EH (cell line): ENCODE measurements around the gene CEP350.
"Not testable (repeated sequence)": the region's sequence is repeated elsewhere in the genome, so short reads cannot be mapped to it uniquely, and the experiment has no call there.

Source experiments
- DNase-seq: peaks from one replicate; pipeline ENCODE4 v3.0.0-alpha.2; 2015; ENCODE audit warnings: low read depth

Gene CEP350

DNA sequence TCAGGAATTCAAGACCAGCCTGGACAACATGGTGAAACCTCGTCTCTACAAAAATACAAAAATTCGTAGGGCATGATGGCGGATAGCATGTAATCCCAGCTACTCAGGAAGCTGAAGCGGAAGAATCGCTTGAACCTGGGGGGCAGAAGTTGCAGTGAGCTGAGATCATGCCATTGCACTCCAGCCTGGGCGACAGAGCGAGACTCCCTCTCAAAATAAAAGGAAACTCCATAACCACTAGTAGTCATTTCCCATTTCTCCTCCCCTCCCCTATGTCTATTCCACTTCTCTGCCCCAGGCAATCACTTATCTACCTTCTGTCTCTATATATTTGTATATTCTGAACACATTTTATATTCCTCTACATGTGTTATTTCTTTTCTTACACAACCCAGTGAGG is 4.0 kb upstream of the CEP350 start:
- DNase-seq, result no peak

DNA sequence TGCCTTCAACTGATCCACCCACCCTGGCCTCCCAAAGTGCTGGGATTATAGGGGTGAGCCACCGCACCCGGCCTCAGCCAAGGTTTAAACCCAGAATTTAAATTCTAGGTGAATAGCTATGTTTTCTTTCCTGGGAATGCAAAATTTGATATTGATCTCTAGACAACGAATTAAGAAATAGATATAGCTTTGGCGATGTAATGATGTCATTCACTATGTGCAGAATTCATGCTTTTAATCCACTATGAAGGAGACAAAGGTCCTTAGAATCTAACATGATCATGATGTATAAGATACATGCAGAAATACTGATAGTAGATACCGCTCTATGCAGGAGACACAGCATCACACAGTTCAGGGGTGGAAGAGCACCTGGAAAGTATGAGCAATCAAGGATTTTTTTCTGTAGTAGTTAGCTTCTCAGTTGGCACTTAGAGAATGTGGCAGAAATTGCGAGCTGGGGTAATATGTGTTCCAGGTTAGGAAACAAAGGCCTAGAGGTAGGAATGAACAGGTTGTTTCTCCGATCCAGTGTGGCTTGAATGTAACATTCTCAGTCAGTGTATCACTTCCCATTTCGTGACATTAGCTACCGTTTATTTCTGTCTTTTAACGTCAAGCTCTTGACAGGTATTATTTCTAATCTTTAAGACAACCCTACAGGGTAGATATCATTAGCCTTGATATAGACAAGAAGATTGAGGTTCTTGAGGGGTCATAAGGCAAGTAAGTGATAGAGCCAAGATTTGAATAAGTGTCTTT is 3.0 kb upstream of the CEP350 start:
- no peak for DNase-seq

DNA sequence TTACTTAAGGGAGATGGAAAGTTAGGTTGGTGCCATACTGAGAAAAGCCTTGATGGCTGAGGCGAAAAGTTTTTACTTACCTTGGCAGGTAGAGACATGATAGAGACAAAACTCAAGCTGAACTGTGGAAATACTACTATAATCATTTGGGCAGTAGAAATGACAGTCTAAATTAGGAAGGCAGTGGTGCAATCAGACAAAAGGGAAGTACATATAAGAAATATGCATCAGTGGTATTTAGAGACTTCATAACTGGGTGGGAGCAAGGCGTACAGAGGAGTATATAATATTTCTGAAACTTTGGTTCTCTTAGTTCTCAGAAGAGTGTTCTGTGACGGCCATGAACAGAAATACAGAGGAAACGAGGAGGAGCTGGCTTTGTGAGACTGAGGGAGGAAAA is 2.4 kb upstream of the CEP350 start:
- DNase-seq, result no peak

DNA sequence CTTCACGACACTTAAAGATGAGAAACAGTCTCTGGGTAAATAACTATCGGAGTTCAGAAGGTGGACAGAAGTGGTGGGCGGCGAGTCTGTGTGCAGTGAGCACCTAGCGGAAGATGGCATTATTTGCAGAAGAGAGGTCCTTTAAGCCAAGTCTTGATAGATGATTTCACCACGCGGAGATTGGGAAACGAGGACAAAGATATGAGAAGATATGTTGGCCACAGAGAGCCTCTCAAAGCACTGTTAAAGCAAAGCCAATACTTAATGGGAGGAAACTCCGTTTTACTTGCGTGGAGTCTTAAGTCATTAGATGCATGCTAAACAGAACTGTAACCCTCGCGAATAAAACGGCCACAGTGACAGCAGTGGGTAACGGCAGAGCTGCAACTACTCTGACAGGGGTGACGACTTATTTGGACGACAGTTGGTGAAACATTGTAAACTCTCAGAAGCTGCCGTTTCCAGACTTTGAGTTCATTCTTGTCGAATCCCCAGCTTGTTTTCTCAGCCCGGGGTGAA is 577 bp upstream of the CEP350 start:
- DNase-seq, result no peak

DNA sequence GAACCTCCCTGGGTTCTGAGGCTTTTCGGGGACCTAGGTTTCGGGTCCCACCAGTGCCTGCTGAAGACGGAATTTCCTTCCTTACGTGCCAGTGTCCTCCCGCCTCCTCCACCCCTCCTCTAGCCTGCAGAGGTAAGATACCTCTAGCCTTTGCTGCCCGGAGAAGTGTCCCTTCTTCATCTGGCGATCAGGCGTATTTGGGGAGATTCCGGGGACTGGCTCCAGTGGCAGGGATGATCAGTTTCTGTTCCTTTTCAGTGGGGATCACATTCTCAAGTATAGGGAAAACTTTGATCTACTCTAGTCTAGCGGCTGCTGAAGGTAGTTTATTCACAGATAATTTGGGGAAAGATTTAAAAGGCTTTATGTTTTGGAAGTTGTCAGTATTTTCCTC is 674 bp downstream of the CEP350 start:
- no peak for DNase-seq

DNA sequence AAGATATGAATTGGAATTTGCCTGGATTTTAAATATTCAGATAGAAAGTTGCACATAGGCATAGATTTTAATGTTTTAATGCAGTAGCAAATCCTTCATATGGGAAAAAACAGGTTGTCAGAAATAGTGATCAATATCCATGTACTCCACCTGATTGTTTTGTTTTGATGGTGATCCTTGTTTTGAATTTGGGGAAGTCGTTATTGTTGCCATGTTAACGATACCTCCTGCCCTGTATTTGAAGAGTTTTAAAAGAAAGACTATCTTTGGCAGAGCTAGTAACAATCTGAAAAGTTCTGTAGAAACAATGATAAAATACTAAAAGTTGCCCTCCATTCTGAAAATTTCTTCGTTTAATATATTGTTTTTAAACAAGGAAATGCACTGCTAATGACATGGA is 1.1 kb downstream of the CEP350 start:
- DNase-seq, result no peak

DNA sequence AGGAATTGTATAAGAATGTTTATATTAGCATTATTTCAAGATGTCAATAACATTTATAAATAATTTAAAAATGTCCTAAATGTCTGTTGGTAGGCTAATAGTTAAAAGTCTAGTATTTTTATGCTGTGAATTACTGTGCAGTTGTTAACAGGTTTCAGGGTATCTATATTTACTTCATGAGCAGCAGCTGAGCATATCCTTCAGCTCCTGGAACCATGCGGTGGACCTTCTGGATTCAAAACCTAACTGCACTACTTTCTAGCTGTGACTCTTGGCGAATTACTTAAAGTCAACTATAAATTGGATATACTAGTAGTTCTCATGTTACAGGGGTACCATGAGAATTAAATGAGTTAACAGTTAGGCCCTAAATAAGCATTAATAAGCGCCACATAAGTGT is 3.7 kb downstream of the CEP350 start:
- no peak for DNase-seq

DNA sequence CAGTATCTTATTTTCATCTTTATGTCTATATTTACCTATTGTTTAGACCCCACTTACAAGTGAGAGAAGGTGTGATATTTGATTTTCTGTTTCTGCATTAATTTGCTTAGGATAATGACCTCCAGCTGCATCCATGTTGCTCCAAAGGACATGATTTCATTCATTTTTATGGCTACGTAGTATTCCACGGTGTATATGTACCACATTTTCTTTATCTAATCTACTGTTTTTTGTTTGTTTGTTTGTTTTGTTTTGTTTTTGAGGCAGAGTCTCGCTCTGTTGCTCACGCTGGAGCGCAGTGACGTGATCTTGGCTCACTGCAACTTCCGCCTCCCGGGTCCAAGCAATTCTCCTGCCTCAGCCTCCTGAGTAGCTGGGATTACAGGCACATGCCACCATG is 7.6 kb downstream of the CEP350 start:
- not testable (repeated sequence) for DNase-seq

DNA sequence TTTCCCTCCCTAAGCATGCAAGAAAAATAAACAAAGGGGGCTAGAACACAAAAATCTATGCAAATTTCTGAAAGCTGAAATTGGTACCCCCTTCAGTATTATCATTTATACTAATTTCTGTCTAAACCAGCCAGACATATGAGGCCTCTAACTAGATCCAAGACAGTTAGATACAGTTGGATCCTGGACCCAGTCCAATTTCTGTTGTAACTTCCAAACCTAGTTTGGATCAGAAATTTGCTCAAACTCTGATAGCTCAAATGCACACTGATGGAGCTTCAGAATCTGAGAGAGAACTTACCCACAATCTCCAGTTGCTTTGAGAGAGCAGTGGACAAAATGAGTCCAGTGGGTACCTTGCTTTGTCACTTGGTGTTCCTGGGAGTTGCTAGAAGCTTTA is 11.9 kb downstream of the CEP350 start:
- DNase-seq, result no peak

DNA sequence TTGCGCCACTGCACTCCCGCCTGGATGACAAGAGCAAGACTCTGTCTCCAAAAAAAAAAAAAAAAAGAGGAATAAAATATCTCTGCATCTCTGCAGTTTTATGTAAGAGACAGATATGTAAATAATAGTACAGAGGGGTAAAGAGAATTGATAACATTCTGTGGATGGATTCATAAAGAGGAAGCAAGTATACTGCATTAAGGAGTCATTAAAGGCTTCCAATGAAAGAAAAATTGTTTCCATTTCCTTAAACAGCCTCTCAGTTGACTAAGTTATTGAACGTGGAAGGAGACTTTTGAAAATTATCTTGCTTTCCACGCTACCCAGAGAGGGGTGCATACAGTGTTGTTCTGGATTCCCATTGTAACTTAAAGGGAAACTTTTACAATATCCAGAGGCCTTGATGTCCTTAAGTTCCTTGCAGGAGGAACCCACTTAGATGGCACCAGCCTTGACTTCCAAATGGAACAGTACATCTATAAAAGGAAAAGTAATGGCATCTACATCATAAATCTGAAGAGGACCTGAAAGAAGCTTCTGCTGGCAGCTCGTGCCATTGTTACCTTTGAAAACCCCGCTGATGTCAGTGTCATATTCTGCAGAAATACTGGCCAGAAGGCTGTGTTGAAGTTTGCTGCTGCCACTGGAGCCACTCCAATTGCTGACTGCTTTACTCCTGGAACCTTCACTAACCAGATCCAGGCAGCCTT is 13.8 kb downstream of the CEP350 start:
- no peak for DNase-seq

DNA sequence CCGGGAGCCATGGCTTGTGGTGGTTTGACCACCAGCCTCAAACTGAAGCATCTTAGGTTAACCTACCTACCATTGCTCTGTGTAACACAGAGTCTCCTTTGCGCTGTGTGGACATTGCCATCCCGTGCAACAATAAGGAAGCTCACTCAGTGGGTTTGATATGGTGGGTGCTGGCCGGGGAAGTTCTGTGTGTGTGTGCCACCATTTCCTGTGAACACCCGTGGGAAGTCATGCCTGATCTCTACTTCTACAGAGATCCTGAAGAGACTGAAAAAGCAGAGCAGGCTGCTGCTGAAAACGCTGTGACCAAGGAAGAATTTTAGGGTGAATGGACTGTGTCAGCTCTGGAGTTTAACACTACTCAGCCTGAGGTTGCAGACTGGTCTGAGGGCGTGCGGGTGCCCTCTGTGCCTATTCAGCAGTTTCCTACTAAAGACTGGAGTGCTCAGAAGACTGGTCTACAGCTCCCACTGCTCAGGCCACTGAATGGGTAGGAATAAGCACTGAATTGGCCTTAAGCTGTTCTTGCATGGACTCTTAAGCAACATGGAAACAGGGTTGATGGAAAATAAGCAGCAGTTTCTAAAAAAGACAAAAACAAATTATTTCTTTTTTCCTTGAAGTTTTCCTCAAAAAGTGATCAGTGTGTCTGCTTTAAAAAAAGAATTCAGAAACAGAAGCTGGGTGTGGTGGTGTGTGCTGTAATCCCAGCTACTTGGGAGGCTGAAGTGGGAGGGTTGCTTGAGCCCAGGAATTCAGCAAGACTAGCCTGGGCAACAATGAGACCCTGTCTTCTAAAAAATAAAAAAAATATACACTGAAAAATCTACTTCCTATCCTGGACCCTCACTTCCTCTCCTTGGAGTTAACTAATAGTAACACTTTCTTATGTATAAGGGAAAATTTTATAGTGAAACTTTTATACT is 14.6 kb downstream of the CEP350 start:
- DNase-seq, result no peak

DNA sequence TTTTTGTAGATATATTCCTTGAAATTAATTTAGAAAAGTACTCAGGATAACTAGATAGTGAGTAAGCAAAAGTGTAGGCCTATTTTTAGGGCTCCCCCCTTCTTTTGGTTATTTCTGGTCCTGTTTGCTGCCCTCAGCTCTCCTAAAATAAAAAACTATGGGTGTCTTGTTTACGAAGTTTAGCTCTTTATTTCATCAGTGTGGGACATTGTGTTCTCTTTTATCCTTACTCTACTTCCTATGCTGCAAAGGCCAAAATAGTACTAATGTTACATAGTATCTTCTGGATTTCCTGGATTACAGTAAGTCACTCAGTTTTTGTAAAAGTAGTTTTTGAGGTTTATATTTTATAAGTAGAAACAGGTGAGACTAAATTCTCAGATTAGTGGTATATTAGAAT is 15.4 kb downstream of the CEP350 start:
- DNase-seq, result no peak

DNA sequence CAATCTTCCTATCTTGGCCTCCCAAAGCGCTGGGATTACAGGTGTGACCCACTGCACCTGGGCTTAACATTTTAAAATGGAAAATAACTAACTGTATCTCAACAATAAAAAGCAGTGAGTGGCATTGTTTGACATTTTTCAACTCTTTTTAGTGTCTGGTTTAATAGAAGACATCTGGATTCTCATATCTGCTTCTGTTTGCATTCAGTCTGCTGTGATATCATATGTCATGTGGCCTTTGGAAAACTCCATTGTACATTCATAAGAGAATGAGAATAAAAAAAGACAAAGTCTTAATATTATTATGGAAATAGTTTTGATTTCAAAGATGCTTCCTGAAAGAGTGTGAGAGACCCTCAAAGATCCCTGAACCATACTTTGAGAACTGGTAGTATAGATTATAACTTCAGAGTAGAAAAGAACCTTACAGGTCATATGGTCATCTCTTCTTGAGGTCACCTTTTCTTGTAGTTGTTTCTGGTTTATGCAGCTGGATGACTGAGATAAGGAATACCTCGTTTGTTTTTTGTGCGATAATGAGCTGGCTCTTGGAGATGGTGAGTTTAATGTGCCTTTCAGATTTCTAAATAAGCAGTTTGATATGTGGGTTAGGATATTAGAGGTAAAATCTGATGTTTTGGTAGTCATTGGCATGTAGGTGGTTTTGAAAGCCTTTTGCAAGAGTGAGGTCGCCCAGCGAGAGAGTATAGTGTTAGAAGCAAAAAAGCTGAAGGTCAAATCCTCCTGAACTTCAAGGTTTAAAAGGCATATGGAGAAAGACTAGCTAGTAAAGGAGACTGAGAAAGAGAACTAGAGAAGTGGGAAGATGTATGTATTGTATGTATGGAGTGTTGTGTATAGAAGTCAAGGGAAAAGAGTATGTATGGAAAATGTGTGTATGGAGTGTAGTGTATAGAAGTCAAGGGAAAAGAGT is 17.2 kb downstream of the CEP350 start:
- DNase-seq, result no peak

DNA sequence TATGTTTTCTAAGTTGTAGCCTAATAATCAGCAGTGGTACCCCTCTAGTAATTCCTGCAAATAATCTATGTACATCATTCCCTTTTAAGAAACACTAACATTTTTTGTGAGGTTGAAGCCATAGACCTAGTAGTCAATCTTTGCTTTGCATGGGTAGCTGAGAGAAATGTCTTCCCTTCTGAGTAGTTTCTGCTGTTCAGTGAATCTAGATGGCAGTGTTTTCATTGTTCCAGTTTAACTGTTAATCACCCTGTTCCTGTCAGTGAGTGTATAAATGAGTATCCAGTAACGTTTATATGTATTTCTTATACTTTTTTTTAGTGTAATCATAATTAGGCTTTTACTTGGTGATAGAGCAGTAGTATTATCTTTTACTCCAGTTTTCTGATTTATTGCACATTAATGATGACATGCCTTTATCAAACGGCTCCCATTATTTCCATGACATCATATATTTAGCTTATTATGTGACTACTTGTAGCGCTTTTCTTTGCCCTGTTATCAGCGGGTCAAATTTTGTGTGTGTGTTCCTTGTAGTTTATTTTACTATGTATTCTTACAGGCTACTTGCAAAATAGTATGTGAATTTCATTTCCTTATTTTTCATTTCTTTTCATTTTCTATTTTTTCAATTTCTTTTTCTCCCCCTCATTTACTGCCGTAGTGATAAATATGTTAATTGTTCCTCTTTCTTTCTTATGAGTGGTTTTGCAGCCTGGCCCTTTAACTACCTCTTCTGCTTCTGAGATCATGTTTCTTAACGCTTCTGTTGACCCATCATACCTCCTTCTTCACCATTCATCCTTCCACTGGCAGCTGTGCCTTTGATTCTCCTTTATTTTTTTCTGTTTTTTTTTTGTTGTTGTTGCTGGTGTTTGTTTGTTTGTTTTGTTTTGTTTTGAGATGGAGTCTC is 18.8 kb downstream of the CEP350 start:
- DNase-seq, result no peak

DNA sequence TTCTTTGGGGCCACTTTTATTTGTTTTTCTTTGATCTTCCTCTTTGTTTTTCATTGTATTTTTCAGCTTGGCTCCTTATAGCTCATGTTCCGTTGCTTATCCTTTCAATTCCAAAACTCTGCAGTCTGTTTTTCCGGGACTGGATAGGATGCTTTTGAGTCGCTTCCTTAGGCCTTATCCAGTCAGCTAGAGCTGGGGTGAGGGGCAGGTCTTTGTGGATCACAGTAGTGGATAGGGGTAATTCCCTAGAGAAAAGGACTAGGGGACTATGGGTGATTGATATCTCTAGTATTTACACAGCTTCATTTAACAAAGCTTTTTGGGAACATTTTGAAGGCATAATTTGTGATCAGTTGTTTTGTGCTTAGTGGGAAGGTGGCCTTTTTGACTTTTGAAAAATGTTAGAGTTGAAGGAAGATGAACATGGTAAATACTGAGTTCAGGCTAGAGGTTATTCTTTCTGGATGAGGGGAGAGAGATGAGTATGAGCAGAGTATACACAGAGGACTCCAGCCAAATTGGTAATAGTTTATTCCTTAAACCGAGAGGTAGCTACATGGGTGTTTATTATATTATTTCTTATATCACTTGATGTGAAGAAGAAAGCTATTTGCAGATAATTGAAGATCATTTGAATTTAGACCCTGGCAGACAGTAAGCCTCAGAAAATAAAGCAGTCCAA is 22.5 kb downstream of the CEP350 start:
- no peak for DNase-seq

DNA sequence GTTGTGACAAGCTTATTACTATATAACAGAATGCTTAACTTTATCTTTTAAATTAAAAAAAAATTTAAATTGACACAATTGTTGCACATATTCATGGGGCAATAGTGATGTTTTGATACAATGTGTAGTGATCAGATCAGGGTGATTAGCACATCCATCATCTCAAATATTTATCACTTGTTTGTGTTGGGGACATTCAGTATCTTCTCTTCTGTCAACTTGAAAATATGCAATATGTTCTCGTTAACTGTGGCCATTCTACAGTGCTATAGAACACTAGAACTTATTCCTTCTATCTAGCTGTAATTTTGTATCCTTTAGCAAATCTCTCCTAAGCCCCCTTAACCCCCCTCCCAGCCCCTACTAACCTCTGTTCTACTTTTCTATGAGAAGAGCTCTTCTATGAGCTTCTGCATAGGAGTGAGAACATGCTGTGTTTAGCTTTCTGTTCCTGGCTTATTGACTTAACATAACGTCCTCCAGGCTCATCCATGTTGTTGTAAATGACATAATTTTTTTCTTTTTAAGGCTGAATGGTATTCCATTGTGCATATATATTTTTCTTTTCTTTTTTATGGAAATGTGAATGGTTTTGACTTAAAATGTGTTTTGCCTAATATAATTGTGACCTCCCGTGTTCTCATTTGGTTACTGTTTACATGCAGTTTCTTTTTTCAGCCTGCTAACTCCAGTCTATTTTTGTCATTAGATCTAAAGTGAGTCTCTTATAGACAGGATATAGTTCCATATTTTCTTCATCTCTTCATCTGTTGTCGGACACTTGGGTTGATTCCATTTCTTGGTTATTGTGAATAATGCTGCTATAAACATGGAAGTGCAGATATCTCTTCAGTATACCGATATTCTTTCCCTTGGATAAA is 23.8 kb downstream of the CEP350 start:
- no peak for DNase-seq

DNA sequence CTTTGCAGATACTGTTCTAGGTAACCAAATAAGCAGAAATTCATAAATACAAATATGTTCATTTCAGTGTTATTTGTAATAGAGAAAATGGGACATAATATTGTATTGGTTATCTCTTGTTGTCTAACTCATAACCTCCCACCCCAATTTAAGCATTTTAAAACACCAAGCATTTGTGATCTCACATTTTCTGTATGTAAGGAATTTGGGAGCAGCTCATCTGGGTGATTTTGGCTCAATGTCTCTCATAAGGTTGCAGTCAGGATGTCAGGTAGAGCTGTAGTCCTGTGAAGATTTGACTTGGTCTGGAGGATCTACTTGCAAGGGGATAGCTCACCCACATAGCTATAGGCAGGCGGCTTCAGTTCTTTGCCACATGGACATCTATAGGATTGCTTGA is 29.5 kb downstream of the CEP350 start:
- no peak for DNase-seq

DNA sequence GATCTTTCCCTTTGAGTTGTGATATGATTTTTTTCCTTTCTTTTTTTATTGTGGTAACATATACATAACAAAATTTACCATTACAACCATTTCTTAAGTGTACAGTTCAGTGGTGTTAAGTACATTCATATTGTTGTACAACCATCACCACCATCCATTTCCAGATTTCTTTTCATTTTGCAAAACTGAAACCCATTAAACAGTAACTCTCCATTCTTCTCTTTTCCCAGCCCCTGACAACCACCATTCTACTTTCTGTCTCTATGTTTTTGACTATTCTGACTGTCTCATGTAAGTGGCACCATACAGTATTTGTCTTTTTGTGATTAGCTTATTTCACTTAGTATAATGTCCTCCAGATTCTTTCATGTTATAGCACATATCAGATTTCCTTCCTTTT is 30.3 kb downstream of the CEP350 start:
- no peak for DNase-seq

DNA sequence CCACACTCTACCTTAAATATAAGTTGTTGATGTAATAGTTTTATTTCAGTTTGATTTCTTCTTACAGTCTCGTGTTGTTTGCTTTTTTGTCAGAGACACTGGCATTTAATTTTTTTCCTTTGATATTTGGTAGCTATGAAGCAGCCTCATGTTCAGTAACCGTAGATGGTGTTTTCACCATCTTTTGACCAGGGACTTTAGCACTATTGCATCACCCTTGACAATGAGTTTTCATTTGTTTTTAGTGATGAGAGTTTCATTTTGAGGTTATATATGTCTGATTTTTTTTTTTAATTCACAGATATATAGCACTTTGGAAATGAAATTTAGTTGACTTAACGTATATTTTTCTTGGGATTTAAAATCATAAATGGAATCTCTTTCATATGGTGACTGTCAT is 36.2 kb downstream of the CEP350 start:
- no peak for DNase-seq
